ENCODE measurements around the gene LRRC56.

LRRC56 gene

GRCh38 chr11:492427-493226, 44.7 kb upstream of the LRRC56 start:
- TF ChIP-seq POLR2AphosphoS5 (IDR thresholded peaks at IDR 0.05; ENCODE audit: low read depth, low read length) (no peak), FOXP2 (optimal IDR thresholded peaks at IDR 0.05; ENCODE audit: borderline replicate concordance, extremely low read depth, extremely low read length, insufficient read depth) (no peak), SIN3A (IDR thresholded peaks at IDR 0.05; ENCODE audit: borderline replicate concordance, insufficient read depth, low read length) (no peak), REST (IDR thresholded peaks at IDR 0.05; ENCODE audit: insufficient read depth in 1 of 2, low read depth in 2 of 2, low read length in 2 of 2) (no peak), TAF1 (IDR thresholded peaks at IDR 0.05; ENCODE audit: borderline replicate concordance, insufficient read depth, low read length) (no peak)

- TF ChIP-seq FOXP2 (optimal IDR thresholded peaks at IDR 0.05; ENCODE audit: borderline replicate concordance, extremely low read depth, extremely low read length, insufficient read depth) (peak; percentile 13), POLR2AphosphoS5 (IDR thresholded peaks at IDR 0.05; ENCODE audit: low read depth, low read length) (no peak)
These were observed 42.4 kb upstream of the LRRC56 start for GRCh38 chr11:494761-495536.

- TF ChIP-seq FOXP2 (optimal IDR thresholded peaks at IDR 0.05; ENCODE audit: borderline replicate concordance, extremely low read depth, extremely low read length, insufficient read depth): no peak
- no peak for TF ChIP-seq REST (IDR thresholded peaks at IDR 0.05; ENCODE audit: insufficient read depth in 1 of 2, low read depth in 2 of 2, low read length in 2 of 2)
- no peak for TF ChIP-seq TAF1 (IDR thresholded peaks at IDR 0.05; ENCODE audit: borderline replicate concordance, insufficient read depth, low read length)
- TF ChIP-seq SIN3A (IDR thresholded peaks at IDR 0.05; ENCODE audit: borderline replicate concordance, insufficient read depth, low read length): no peak
- TF ChIP-seq POLR2AphosphoS5 (IDR thresholded peaks at IDR 0.05; ENCODE audit: low read depth, low read length): no peak; the same call in 1 of the 2 replicates
These were observed 41.8 kb upstream of the LRRC56 start for GRCh38 chr11:495537-495931.

GRCh38 chr11:496834-497564, 40.3 kb upstream of the LRRC56 start:
- no peak for TF ChIP-seq FOXP2 (optimal IDR thresholded peaks at IDR 0.05; ENCODE audit: borderline replicate concordance, extremely low read depth, extremely low read length, insufficient read depth)
- TF ChIP-seq TAF1 (IDR thresholded peaks at IDR 0.05; ENCODE audit: borderline replicate concordance, insufficient read depth, low read length): no peak
- no peak for TF ChIP-seq SIN3A (IDR thresholded peaks at IDR 0.05; ENCODE audit: borderline replicate concordance, insufficient read depth, low read length)

- no peak for TF ChIP-seq SIN3A (IDR thresholded peaks at IDR 0.05; ENCODE audit: borderline replicate concordance, insufficient read depth, low read length)
- TF ChIP-seq TAF1 (IDR thresholded peaks at IDR 0.05; ENCODE audit: borderline replicate concordance, insufficient read depth, low read length): no peak
- no peak for TF ChIP-seq POLR2AphosphoS5 (IDR thresholded peaks at IDR 0.05; ENCODE audit: low read depth, low read length)
- TF ChIP-seq FOXP2 (optimal IDR thresholded peaks at IDR 0.05; ENCODE audit: borderline replicate concordance, extremely low read depth, extremely low read length, insufficient read depth): no peak
- TF ChIP-seq REST (IDR thresholded peaks at IDR 0.05; ENCODE audit: insufficient read depth in 1 of 2, low read depth in 2 of 2, low read length in 2 of 2): no peak
These were observed 39.6 kb upstream of the LRRC56 start for GRCh38 chr11:497565-498296.
